ENCODE measurements around the gene KIF3B. TPM values are rescaled to one million over a fixed set of nuclear protein-coding genes. Genes with fewer than 3 reads are reported as not detected.

KIF3B gene
- total RNA-seq, 1 donor = 39.4 TPM

DNA sequence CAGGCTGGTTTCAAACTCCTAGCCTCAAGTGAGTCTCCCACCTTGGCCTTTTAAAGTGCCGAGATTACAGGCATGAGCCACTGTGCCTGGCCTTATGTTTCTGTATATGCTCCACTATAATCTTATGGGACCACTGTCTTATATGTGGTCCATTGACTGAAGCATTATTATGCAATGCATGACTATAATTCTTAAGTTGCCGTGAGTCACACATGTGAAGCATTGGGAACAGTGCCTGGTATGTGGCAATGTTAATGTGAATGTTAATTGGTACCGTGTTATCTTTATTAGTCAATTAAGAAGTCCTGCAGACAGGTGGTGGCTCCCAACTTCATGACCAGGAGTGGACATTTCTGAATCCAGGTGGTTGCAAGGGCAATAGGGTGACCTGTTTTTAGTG, 66.0 kb downstream of the KIF3B start:
- no peaks in the 10 kb centered on the region for H4K20me1 ChIP-seq (ENCODE audit: insufficient read depth, low read length)
- TF ChIP-seq CTCF (IDR thresholded peaks at IDR 0.05; ENCODE audit: extremely low read depth, low read depth, low read length) = no peak
- no peaks in the 10 kb centered on the region for H3K9me3 ChIP-seq (ENCODE audit: low read depth, low read length)
- H3K79me2 ChIP-seq (ENCODE audit: insufficient read depth, low read length) = no peaks in the 10 kb centered on the region
- no peaks in the 10 kb centered on the region for H3K36me3 ChIP-seq (ENCODE audit: insufficient read depth, low read length)
- no peak for DNase-seq (ENCODE audit: insufficient read length, low spot score, missing footprints)
- peaks cover 19% of the 10 kb centered on the region for H3K4me1 ChIP-seq (ENCODE audit: insufficient read depth, low read length)
- H3K4me3 ChIP-seq (ENCODE audit: insufficient read depth, low read length) = no peak overlapping the region
- no peak overlapping the region for H3K4me2 ChIP-seq (ENCODE audit: insufficient read depth, low read length)
- no peak overlapping the region for H2AFZ ChIP-seq (ENCODE audit: low read length)
- H3K27ac ChIP-seq (ENCODE audit: low read depth, low read length) = no peak overlapping the region
- no peaks in the 10 kb centered on the region for H3K27me3 ChIP-seq (ENCODE audit: insufficient read depth, low read length)

DNA sequence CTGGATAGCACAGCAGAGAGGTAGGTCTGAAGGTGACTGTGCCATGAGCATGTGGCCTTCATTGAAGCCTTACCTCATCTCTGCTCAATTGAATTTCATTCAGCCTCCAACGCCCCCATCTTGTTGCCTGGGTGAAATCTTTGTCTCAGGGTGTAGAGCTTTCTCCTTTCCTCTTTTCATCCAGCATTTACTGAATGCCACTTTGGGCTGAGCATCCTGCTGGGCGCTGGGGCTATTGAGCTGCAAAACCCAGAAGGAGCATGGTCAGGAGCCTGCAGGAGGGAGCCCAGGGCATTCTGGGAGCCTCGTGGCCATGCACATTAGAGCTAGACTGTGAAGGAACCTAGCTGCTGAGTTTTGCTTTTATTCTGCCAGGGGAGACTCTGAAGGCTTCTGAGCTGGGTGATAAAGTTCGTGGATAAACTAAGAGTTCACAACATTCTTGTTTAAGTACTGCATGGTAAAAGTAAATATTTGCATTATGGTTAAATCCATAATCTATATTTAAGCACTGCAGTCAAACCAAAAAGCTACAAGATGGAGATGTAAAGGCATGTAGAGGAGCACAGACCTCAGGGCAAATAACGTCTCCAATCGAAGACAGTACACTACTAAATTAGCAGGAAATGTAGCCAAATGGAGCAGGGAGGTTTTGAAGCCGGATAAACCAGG, 67.5 kb downstream of the KIF3B start:
- Histone ChIP-seq H2AFZ (ENCODE audit: low read length) (no peak overlapping the region), H4K20me1 (ENCODE audit: insufficient read depth, low read length) (no peaks in the 10 kb centered on the region), H3K4me3 (ENCODE audit: insufficient read depth, low read length) (no peak overlapping the region), H3K36me3 (ENCODE audit: insufficient read depth, low read length) (no peaks in the 10 kb centered on the region), H3K27ac (ENCODE audit: low read depth, low read length) (no peak overlapping the region), H3K27me3 (ENCODE audit: insufficient read depth, low read length) (no peaks in the 10 kb centered on the region), H3K4me1 (ENCODE audit: insufficient read depth, low read length) (peaks cover 19% of the 10 kb centered on the region), H3K79me2 (ENCODE audit: insufficient read depth, low read length) (no peaks in the 10 kb centered on the region), H3K9me3 (ENCODE audit: low read depth, low read length) (no peaks in the 10 kb centered on the region), H3K4me2 (ENCODE audit: insufficient read depth, low read length) (no peak overlapping the region)
- DNase-seq (ENCODE audit: insufficient read length, low spot score, missing footprints) = no peak
- TF ChIP-seq CTCF (IDR thresholded peaks at IDR 0.05; ENCODE audit: extremely low read depth, low read depth, low read length) = no peak

DNA sequence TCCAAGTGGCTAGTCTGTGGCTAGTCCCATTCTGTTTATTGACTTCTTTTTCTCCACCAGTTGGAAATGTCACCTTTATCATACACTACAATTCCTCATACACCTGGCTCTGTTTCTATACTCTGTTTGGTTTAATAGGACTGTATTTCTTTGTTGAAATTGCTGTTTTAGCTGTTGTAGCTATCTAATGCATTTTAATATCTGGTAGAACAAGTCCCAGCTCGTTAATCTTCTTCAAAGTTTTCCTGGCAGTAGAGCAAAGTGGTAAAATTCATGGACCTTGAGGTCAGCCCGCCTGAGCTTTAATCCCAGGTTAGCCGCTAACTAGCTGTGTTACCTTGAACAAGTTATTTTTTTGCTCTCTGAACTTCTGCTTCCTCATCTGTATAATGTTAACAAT, 70.8 kb downstream of the KIF3B start:
- Histone ChIP-seq H2AFZ (ENCODE audit: low read length) (no peak overlapping the region), H3K4me3 (ENCODE audit: insufficient read depth, low read length) (no peak overlapping the region), H3K4me2 (ENCODE audit: insufficient read depth, low read length) (no peak overlapping the region), H3K4me1 (ENCODE audit: insufficient read depth, low read length) (peaks cover 5% of the 10 kb centered on the region), H3K36me3 (ENCODE audit: insufficient read depth, low read length) (no peaks in the 10 kb centered on the region), H4K20me1 (ENCODE audit: insufficient read depth, low read length) (no peaks in the 10 kb centered on the region), H3K9me3 (ENCODE audit: low read depth, low read length) (no peaks in the 10 kb centered on the region), H3K79me2 (ENCODE audit: insufficient read depth, low read length) (no peaks in the 10 kb centered on the region), H3K27me3 (ENCODE audit: insufficient read depth, low read length) (no peaks in the 10 kb centered on the region), H3K27ac (ENCODE audit: low read depth, low read length) (no peak overlapping the region)
- TF ChIP-seq CTCF (IDR thresholded peaks at IDR 0.05; ENCODE audit: extremely low read depth, low read depth, low read length) = no peak
- DNase-seq (ENCODE audit: insufficient read length, low spot score, missing footprints) = no peak

- Histone ChIP-seq H3K4me3 (ENCODE audit: insufficient read depth, low read length) (no peak overlapping the region), H3K4me2 (ENCODE audit: insufficient read depth, low read length) (no peak overlapping the region), H4K20me1 (ENCODE audit: insufficient read depth, low read length) (no peaks in the 10 kb centered on the region), H3K4me1 (ENCODE audit: insufficient read depth, low read length) (peaks cover 16% of the 10 kb centered on the region), H3K9me3 (ENCODE audit: low read depth, low read length) (no peaks in the 10 kb centered on the region), H2AFZ (ENCODE audit: low read length) (no peak overlapping the region), H3K27me3 (ENCODE audit: insufficient read depth, low read length) (no peaks in the 10 kb centered on the region), H3K36me3 (ENCODE audit: insufficient read depth, low read length) (no peaks in the 10 kb centered on the region), H3K79me2 (ENCODE audit: insufficient read depth, low read length) (no peaks in the 10 kb centered on the region), H3K27ac (ENCODE audit: low read depth, low read length) (no peak overlapping the region)
- DNase-seq (ENCODE audit: insufficient read length, low spot score, missing footprints) = no peak
- TF ChIP-seq CTCF (IDR thresholded peaks at IDR 0.05; ENCODE audit: extremely low read depth, low read depth, low read length) = no peak
Measured at GRCh38 chr20:32350421-32350820, 73.0 kb downstream of the KIF3B start.
